UCSD-AML1 (cell line): ENCODE results near the gene KIF12.

Source experiments
- DNase-seq: peaks from one replicate; lab custom pipeline; 2025; ENCODE audit not compliant: unreplicated experiment; lab: John Stamatoyannopoulos, UW

KIF12 gene

DNA sequence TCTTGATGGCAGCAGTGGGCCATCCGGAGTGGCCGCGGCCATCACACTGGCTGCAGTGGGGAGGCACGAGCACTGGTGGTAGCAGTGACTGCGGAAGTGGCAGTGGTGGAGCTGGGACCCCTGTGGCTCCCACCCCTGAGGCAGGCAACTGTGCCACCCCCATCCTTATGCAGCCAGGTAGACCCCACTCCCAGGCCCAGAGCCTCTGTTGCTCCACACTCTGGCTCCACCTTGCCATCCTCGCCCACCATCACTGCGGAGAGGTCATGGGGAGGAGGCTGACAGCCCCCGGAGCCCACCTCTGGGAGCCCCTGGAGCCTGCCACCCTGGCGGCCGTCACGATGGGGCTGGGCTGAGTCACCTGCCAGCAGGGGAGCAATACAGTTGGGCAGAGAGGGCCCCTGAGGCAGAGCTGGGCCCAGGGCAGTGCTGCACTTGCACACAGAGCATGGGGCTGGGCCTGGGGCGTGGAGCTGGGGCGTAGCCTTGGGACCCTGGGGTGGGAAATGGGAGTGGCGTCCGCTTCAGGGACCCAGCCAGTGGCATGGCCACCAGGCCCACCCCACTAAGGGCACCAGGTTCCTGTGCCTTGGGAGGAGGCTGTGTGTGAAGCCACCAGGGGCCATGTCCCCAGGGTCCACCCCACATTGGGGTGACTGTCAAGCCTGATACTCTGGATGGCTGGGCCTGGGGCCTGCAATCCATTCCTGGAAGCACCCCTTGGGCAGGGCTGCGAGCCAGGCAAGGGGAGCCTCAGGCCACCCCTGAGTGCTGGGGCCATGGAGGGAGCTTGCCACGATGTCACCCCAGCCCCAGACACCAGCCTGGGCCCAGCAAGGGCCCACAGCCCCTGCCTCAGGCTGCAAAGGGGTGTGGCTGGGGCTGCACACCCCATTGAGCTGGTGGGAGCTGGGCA lies 28.6 kb downstream of the KIF12 start:
- no peak for DNase-seq

DNA sequence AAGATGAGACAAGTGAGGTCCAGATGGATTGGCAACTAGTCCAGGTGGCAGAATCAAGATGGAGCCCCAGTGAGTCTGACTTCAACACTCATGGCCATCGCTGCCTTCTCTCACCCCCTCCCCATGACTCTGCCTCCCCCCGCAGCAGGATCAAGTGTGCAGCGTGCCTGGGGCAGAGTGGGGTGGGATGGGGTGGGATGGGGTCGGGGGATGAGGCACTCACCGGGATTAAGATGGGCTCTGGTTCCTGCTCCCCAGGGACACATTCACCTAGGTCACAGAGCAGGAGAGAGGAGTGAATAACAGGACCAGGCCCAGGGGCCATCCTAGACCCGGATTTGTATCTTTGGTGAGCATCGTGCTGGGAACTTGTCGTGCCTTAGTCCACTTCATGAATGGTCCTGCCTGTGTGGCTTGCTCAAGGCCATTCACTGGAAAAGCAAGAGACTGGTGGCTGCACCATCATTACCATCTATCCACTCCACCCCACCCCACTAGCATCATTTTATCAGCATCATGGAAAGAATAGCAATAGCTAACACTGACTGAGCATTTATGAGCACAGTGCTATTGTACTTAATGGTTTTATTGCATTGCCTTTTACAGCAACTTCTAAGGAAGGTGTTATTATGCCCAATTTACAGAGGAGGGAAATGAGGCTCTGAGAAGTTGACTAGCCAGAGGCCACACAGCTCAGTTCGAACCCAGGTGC lies 29.5 kb downstream of the KIF12 start:
- no peak for DNase-seq

DNA sequence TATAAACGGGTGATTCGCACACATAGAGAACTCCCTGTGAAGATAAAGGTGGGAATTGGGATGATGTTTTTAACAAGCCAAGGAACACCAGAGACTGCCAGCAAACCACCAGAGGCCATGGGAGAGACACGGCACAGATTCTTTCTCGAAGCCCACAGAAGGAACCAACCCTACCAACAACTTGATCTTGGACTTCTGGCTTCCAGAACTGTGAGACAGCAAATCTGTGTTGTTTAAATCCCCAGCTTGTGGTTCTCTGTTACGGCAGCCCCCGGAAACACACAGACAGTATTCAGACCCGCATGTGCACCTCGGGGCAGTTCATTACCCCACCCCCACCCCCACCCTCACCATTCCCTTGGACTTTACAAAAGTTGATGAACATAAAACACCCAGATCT lies 33.8 kb downstream of the KIF12 start:
- DNase-seq, result no peak

DNA sequence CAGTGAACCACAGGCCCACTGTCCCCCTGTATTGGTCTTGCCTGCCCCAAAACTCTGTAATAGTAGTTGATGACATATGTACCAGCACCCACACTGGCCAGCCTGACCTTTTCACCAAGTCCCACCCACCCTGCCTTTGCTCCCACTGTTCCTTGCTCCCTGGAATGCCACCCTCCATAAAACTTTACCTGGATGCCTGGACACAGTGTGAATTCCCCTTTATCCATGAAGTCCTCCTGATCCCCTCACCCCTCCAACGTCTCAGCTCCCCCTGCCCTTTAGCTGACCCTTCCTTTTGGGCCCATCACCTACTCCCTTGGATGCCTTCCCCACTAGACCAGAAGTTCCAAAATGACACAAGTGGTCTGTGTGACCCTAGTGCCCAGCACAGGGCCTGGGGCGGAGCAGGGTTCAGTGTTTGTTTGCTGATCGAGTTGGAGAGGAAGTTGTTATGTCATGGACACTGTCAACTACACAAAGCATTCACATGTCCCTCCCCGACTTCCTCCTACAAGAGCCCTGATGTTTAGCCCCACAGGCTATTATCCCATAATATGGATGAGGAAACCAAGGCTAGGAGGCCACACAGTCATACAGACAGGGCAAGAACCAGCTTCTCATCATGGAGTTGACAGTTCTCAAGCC lies 37.1 kb downstream of the KIF12 start:
- no peak for DNase-seq

DNA sequence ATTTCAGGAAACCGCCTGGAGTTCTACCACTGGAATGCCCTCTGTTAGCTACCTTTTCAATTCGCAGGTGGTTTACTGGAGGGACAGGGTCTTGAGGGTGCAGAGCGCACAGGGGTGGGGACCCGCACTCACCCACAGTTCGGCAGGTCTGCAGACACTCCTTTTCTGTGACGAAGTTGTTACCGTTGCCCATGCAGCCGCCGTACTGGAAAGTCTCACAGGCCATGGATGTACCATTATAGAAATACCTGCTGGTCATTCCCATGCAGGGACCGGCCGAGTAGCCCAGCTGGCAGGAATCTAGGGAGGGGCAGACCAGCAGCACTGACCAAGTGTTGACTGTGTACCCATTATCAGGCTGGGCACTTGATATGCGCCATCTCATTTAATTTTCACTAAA lies 37.8 kb downstream of the KIF12 start:
- DNase-seq, result no peak

DNA sequence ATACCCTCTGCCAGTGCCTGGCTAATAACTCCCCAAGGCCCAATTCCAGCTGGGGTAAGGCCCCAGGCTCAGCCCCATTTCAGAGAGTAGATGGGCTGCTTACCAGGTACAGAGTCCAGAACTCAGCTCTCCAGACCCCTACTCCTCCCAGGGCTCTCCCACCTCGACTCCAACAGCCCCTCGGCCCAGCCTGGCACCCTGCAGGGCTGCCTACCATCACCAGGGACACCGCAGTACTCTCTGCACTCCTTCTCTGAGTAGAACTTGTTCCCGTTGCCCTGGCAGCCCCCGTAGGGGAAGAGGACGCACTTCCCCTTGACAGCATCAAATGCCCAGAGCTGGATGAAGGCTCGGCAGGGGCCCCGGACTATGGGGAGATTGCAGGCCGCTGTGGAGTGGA lies 38.4 kb downstream of the KIF12 start:
- no peak for DNase-seq

DNA sequence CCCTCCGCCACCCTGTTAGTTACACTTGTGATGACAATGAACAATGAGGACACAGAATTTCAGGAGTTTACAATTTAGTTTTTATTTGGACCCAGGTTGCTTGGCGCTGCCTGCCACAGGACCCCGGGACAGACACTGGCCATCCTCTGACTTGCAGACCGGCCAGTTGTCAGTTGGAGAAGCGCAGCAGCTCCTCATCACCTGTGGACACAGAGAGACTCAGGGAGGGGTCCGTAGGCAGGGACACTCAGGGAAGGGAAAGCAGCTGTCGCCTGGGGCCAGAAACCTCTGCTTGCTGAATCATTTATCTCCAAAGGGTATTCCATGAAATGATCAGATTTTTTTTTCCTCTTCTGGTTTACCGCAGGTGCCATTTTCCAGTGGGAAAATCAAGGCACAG lies 39.0 kb downstream of the KIF12 start:
- no peak for DNase-seq

DNA sequence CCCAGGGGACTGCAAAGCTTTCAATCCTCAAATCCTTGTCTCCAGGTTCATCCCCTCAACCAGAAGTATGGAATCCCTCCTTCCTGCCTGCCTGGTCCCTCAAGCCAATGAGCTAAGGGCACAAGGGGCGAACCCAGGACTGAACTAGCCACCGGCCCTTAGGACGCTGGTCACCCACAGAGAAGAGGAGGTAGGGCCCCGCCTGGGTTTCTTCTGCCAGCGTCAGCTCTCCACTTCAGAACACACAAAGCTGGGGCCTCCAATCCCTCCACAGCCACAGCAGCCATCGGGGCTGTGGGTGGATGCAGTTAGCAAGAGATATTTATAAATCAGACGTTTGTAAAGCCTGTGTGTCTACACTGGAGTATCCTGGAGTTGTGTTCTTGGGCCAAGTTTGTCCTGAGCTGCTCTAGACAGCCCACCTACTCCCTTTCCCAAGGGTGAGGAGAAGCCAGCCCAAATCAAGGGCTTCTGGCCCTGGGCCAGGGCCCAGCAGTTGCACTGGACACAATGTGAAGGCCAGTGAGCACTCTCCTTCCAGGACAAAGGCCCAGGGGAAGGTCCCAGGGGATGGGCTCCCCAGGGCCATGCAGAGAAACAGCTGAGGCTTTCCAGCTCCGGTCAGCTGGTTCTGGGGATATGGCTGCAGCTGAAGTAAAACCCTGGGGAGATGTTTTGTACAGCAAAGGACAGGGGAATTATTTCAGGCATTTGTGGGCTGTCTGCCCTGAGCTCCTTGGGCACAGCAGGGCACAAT lies 39.9 kb downstream of the KIF12 start:
- DNase-seq, result no peak

DNA sequence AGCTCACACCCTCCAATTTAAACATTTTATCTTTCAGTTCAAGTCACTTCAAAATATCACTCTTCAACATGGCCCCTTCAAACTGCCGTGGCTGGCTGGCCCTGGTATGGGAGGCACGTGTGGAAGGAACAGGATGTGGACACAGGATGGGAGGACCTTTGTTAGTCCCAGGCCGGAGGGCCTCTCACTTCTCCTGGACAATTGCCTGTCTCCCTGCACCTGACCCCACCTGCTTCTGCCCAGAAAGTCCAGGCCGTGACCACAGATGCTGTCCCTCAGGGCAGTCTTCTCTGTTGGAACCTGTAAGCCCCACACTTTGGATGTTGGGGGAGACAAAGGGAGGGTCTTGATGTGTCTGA lies 40.4 kb downstream of the KIF12 start:
- no peak for DNase-seq

DNA sequence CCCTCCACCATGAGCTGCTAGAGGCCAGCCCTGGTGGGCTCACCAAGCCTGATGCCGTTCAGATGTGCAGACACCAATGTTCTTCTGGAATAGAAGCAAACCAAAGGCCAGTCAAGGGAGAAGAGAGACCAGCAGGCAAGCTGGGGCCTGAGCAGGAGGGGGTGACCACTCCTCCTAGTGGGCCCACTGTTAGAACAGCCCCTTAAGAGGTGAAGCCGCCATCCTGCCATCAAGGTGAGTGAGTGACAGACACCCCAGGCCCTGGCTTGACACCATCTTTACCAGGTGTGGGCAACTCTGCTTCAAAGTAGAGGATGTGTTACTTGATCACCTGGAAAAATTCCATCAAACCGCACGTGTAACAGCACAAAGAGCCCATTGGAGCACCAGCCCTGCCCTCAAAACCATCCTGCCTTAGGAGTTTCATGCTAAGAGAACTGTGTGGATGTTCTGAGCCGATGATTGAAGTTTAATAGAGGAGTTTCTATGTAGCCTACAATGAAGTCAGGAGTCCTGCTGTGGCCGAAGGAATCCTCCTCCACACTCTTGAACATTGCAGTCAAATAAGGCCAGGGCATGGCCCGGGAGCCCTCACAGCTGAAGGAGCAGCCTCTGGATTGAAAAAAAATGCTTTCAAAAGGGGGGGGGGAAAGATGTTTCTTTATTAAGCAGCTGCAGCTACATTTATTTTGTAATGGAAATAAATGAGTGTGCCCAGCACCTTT lies 41.8 kb downstream of the KIF12 start:
- no peak for DNase-seq

DNA sequence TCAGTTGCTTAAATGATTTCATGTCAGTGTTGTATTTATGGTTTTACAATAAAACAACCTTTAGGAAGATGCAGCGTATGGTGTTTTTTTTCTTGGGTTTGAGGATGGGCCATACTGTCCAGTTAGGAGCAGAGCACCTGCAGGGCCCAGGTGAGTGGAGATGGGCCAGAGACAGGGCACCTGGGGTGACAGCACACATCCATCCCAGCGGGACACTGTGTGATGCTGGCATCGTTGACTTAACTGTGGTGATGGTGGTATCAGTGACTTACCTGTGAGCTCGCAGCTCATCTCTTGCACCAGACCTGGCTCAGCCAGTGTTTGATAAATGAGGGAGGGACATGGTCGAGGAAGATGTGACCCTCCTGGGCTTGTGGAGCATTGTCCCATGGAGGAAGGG lies 42.6 kb downstream of the KIF12 start:
- no peak for DNase-seq

DNA sequence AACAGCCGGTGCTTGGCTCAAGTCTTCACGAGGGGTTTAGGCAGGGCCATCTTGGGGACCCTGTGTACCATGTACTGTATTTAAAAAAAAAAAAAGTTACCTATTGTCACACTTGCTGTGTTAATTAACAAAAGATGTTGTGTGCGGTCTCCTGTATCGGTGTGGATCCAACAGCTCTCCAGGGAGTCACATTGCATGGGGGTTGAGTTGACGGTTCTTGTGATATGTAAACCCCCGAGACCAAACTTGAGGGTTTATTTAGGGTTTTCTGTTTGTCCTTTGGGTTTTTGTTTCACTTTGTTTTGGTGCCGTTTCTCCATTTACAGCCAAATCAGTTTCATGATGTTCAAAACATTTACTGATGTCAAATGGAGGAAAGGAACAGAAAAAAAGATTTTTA lies 43.2 kb downstream of the KIF12 start:
- no peak for DNase-seq

DNA sequence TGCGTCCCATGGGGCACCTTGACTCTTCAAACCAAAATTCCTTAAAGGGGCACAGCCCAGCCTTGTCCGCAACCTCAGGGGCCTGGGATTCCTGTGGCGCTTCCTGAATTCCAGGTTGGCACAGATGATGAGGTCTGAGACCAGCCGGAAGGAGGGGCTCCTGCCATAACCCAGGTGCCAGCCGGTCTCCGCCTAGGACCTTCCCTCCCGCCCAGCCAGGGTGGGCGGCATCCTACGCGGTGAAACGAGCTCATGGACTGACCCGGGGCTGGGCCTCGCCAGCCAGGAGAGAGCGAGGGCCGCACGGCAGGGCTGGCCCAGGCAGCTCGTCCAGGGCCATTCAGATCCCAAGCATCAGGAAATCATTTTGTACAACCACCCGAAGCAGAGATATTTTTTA lies 44.0 kb downstream of the KIF12 start:
- no peak for DNase-seq

DNA sequence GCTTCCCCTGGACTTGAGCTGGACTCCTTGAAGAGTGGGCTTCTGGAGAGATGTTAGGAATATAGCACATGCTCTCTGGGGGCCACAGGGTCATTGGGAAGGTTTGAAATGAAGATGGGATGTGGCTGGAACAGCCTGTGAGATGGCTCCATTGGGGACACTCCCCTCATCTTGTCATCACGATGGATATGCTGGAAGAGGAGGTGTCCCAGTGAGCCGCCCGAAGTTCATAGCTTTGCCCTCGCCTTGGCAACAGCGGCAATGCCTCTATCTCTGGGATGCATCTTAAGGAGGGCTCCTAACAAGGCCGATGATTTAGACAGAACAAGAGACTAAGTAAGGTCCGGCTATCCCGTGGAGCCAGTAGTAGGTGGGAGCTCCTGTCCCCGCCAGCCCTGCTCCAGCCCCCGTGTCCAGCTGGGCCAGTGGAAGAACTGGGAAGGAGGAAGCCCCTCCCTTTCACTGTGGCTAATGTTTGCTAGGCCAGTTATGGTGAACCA lies 44.9 kb downstream of the KIF12 start:
- no peak for DNase-seq

DNA sequence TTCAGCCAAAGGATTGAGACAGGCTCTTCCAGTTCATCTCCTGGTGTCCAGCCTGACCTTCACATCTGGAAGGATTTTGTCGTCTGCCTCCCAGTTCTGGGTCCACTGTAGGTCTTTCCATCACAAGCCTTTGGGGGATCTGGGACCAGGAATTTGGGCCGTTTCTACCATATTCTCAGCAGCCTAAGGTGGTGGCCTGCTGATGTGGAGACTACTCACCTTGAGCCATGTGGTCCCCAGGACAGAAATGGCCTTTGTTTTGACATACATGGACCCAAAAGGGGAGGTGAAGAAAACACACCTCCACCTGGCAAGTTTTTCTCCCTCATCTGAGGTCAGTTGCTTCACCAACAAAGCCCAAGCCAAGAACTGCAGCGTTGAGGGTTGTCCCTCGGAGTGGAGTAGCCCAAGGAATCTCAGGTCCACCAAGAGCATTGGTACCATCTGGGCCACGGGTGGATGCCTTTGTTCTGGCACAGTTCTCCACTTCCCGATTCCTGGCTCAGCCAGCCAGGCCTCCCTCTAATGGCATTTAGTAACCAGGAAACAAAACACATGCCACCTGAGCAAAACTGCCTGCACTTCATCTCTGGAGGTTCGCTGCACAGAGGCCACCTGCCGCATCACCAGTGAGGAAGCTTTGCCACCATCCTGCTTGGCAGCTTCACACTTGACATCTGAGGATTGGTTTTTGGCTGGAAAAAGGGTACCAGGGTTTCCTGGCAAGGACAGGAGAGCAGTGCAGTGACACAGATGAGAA lies 45.7 kb downstream of the KIF12 start:
- DNase-seq, result no peak

DNA sequence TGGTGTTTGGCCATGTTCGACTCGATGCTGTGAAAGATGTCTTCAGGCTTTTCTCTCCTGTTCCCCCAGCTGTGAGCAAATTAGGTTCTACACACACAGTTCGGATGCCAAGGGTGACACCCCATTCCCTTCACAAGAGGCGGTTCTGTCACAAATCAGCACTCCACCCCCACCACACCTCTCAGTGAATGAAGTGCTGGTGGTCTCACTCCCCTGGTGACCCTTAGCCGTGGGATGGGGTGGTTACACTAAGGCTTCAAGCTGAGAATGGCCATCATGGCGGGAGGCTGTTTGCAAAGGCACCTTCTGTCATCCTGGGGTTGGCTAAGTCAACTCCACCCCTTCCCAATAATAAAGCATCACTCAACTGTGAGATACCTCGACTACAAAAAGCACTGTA lies 47.4 kb downstream of the KIF12 start:
- DNase-seq, result no peak

DNA sequence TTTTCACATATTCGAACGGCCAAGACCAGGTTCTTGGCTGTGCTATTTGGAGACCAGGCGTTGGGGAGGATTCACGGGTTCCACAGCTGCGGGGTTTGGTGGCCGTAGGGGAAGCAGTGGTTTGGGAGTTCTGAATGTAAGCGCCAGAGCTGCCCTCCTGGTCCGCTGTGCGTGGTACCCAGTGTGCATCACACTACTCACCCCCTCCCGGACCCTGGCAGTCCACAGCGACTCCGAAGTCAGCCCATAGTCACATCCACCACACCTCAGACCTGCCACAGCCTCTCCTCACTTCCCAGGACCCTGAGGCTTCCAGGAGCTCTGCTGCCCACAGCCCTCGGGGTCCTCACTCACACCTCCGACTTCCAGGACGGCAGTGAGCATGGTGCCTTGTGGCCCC lies 47.8 kb downstream of the KIF12 start:
- DNase-seq, result no peak

DNA sequence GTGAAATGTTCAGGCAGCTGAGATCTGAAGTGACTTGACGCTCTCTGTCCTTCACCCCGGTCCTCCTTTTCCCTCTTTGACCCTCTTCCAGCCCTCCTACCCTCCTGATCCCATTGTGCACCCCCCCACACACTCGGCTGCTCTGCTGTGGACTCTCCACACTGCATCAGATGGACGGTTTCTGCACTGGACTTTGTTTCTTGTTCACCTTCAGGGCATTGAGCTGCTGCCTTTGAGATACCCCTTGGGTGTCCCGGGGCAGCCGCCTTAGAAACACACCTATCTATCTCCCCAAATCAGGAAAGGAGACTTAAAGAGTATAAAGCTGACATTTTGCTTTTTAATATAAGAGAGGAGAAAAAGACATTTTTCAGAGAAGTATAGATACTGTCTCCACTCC lies 48.4 kb downstream of the KIF12 start:
- DNase-seq, result no peak

DNA sequence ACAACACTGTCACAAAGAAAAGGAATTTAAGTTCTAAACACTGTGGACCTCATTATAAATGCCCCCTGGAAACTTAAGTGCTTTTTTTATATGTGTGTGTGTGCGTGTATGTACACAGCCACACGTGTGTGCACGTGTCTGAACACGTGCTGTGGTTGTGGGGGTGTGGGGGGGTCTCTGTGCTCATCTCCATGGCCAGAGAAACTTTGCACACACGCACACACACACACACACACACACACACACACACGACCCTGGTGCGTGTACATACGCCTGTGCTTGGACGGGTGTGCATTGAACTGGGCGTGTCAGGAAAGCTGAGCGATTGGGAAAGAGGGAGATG lies 48.9 kb downstream of the KIF12 start:
- no peak for DNase-seq
